HG03175 (cell line): ENCODE measurements around the gene KRTAP2-3.
"Not testable (repeated sequence)": the region's sequence is repeated elsewhere in the genome, so short reads cannot be mapped to it uniquely, and the experiment has no call there.

Experiments used
- ATAC-seq: cut with Tn5 transposase; IDR thresholded peaks from one replicate; pipeline ENCODE4 v1.9.1; 2021; ENCODE audit warnings: mild to moderate bottlenecking, moderate library complexity; ENCODE audit not compliant: unreplicated experiment

The KRTAP2-3 gene

GRCh38 chr17:41060052-41060604, at the start of gene KRTAP2-3:
TSS of gene KRTAP2-3 (minus strand) at chr17:41060114. CDS start at chr17:41060050, 64 bp downstream.
- ATAC-seq = no peak

DNA sequence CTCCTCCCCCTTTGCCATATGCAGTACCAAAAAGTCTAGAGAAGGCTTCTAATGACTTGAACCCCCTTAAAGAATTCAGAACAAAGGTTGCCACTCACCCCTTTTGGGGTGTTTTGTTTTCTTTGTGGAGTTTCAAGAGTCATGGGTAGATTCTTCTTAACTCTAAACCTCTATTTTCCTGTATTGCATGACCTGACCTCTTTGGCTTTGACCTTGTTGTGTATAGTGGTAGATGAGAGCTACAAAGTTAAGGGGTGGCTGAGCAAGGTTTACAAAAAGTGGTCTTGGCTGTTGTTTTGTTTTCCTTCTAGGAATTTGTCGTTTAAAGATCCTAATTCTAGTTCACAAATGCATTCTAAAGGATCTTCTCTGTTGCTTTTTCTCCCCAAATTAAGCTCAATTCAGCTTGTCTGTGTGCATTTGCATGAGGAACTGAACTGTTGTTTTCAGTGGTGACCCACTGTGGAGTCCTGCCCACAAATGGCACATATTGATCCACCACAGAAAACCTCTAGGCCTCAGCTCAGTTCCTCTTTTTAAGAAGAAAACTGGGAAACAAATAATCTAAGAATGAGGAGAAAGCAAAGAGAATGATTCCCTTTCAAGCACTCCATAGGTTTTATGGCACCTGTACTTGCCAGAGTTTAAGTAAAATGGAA, 48.9 kb upstream of the KRTAP2-3 start:
- ATAC-seq = not testable (repeated sequence)

- no peak for ATAC-seq
Observed at GRCh38 chr17:41107941-41108450, 48.1 kb upstream of the KRTAP2-3 start.

GRCh38 chr17:41105347-41105746, 45.4 kb upstream of the KRTAP2-3 start, which contains the start of gene KRTAP4-9:
TSS of gene KRTAP4-9 (plus strand) at chr17:41105389. CDS start at chr17:41105389, 0 bp downstream.
- not testable (repeated sequence) for ATAC-seq

GRCh38 chr17:41104386-41105038, 44.6 kb upstream of the KRTAP2-3 start:
- ATAC-seq = not testable (repeated sequence)

DNA sequence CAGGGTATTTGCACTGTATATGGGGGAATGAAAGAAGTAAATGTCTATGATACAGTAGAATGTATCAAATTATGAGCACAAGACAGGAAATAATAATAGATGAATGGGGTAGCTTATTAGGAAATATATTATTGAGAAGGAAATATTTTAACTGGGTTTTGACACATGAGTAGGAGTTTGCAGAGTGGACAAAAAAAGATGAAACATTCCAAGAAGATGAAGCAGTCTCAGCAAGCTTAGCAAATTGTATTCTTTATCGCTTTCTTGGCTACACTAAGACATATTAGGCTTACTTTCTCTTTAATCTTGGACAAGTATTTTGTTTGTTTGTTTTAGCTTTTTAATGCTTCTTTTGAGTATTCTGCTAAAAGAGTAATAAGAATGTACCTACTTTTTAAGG, 44.0 kb upstream of the KRTAP2-3 start:
- ATAC-seq = no peak

GRCh38 chr17:41101586-41102259, 41.8 kb upstream of the KRTAP2-3 start, which contains the start of gene KRTAP4-16:
TSS of gene KRTAP4-16 (minus strand) at chr17:41102209. CDS start at chr17:41102209, 0 bp downstream.
- ATAC-seq = no peak

DNA sequence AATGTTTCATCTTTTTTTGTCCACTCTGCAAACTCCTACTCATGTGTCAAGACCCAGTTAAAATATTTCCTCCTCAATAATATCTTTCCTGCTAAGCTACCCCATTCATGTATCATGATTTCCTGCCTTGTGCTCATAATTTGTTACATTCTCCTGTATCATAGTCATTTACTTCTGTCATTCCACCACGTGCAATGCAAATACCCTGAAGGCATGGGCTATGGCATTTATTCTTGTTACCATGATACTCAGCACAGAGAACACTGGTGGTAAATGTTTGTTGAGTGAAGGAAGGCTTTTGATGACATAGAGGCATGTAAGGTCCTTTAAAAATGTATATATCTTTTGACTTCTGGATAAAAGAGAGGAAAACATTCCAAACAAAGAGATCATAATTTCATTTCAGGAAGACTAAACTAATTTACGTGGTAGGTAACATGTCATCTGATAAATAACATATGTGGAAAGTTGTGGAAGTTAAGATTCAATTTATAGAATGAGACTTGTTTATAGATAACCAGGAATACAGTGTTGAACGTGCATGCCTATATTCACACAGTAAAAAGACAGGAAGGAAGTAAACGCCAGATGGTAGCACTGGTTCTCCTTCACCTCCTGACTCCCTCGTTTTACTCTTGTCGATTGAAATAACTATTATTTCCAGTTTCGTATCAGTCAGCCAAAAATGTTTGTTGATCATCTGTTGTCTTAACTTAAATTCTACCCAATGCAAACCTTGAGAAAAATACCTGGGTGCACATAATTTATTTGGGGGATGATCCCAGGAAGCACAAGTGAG, 40.0 kb upstream of the KRTAP2-3 start:
- not testable (repeated sequence) for ATAC-seq

DNA sequence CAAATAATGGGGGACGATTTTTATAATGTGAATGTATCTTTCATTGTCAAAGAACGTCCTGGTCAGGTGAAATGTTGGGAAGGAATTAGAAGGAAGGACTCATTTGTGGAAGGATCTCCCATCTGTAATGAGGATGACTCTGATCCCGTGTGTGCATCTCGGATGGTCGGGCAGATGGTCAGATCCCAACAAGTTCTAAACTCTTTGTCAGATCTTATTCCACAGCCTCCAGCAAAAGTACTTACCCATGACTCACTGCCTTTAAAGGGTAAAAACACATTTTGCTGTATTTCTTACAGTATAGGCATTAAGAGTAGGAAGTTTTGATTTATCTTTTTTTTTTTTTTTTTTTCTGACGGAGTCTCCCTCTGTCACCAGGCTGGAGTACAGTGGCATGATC, 38.6 kb upstream of the KRTAP2-3 start:
- no peak for ATAC-seq

DNA sequence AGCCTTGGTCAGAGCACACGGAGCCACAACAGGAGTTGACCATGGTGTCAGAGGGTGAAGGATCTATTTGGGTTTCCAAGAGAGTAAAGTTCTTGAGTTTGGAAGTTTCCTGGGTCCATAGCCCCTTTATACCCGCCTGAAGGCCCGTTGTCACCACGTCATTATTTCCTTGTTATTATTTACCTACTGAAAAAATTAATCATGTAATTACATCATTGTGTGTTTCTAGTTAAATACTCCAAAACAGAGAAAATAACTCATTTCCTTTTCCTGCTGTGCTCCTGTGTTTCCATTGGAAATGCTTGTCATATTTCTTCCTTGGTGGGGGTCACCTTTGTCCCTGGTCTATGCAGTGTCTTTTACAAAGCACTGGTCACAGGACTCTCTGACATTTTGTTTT, 38.1 kb upstream of the KRTAP2-3 start, which contains the start of gene KRTAP4-8:
TSS of gene KRTAP4-8 (minus strand) at position 101 of the 400 bp plus-strand sequence. CDS start at position 43, 58 bp downstream.
- ATAC-seq = no peak

- no peak for ATAC-seq
Observed at GRCh38 chr17:41096055-41096454, 36.1 kb upstream of the KRTAP2-3 start.

- not testable (repeated sequence) for ATAC-seq
Observed at GRCh38 chr17:41088760-41089352, 28.9 kb upstream of the KRTAP2-3 start.

DNA sequence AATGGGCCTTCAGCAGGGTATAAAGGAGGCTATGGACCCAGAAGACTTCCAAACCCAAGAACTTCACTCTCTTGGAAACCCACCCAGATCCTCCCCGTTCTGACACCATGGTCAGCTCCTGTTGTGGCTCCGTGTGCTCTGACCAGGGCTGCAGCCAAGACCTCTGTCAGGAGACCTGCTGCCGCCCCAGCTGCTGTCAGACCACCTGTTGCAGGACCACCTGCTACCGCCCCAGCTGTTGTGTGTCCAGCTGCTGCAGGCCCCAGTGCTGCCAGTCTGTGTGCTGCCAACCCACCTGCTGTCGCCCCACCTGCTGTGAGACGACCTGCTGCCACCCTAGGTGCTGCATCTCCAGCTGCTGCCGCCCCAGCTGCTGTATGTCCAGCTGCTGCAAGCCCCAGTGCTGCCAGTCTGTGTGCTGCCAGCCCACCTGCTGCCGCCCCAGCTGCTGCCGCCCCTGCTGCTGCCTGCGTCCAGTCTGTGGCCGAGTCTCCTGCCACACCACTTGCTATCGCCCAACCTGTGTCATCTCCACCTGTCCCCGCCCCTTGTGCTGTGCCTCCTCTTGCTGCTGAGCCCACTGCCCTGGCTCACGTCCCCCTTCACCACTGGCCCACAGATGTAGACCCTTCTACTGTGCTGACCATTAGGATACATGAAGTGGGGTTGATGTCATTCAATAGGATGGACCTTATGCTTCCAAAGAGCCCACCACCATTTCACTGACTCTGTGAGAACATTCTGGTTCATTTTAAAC, 24.4 kb upstream of the KRTAP2-3 start, which contains the start of gene KRTAP4-7:
TSS of gene KRTAP4-7 (plus strand) at position 51 of the 757 bp plus-strand sequence. CDS start at position 108, 57 bp downstream.
- ATAC-seq = not testable (repeated sequence)

- not testable (repeated sequence) for ATAC-seq
Observed at GRCh38 chr17:41083427-41083826, 23.5 kb upstream of the KRTAP2-3 start.

DNA sequence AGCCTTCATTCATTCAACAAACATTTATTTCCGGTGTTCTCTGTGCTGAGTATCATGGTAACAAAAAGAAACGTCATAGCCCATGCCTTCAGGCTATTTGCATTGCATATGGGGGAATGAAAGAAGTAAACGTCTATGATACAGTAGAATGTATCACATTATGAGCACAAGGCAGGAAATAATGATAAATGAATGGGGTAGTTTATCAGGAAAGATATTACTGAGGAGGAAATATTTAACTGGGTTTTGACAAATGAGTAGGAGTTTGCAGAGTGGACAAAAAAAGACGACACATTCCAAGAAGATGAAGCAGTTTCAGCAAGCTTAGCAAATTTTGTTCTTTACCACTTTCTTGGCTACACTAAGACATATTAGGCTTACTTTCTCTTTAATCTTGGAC, 22.7 kb upstream of the KRTAP2-3 start:
- ATAC-seq = no peak

DNA sequence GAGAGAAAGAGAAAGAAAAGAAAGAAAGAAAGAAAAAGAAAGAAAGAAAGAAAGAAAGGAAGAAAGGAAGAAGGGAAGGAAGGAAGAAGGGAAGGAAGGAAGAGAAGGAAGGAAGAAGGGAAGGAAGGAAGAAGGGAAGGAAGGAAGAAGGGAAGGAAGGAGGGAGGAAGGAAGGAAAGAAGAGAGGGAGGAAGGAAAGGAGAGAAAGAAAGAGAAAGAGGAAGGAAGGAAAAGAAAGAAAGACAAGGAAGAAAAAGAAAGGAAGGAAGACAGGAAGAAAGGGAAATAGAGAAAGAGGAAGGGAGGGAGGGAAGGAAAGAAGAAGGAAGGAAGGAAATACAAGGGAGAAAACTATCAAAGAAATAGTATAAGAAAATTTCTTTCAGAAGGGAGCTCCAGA, 16.9 kb upstream of the KRTAP2-3 start:
- ATAC-seq = no peak

DNA sequence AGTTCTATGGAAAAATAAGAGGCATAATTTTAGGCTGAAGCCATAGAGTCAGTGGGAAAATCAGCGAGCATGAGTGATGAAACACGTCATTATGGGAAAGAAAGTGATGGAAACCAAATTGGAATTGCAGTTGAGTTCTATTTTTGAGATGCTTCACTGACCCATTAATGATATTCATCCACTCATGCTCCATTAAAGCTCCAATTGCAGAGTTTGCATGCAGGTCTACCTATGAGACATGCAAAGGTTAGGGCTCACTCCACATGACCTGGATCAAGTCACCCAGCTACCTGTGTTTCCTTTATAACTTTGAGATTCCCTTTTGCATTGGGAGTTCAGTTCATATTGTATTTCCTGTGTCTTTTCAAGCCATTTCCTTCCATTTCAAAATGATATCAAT, 13.8 kb upstream of the KRTAP2-3 start:
- no peak for ATAC-seq

GRCh38 chr17:41071606-41072360, 11.9 kb upstream of the KRTAP2-3 start:
- no peak for ATAC-seq
